Cardiac fibroblast (primary cell): Measurements from ENCODE around the gene MMP26.
A peak's percentile ranks its signal among the peaks of the same experiment; 100 is the strongest.

Experiments
- DNase-seq, 2 donors: peaks; one replicate each; pipeline versions ENCODE4 v3.0.0 to v3.0.0-alpha.2; 2010; ENCODE audit warnings: low read depth in 2 of 2
- H3K4me3 ChIP-seq, 2 donors: replicated peaks in 1 of 2; 1 replicate in 1 of 2; 2 replicates in 1 of 2; pipeline ENCODE4 v1.5.1; 2011; ENCODE audit warnings: low read depth in 2 of 2, low read length in 2 of 2, mild to moderate bottlenecking in 2 of 2, moderate library complexity in 1 of 2
- TF ChIP-seq, protein P1 (sequence below): IDR thresholded peaks from one replicate; pipeline ENCODE4 v1.5.1; 2011; ENCODE audit warnings: low read depth, mild to moderate bottlenecking, low read length, inconsistent platforms

MMP26 gene

DNA sequence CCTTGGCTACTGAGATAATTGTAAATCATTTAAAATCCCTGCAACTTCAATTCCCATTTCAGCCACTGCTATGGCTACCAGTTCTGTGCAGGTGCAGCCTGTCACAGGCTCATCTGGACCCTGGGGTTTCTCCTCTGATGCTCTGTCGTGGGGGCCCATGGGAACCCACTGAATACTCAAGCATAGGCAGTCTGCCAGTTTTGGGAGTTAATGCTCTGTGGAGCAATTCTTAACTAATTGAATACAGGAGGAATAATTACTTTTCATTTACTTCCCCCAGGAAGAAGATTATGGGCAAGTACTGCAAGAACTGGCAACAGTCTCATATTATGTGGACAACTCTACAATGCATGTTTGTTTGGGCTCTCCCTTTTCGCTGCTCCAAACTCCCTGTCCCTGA is 32.8 kb upstream of the MMP26 start:
- TF ChIP-seq, protein P1, sequence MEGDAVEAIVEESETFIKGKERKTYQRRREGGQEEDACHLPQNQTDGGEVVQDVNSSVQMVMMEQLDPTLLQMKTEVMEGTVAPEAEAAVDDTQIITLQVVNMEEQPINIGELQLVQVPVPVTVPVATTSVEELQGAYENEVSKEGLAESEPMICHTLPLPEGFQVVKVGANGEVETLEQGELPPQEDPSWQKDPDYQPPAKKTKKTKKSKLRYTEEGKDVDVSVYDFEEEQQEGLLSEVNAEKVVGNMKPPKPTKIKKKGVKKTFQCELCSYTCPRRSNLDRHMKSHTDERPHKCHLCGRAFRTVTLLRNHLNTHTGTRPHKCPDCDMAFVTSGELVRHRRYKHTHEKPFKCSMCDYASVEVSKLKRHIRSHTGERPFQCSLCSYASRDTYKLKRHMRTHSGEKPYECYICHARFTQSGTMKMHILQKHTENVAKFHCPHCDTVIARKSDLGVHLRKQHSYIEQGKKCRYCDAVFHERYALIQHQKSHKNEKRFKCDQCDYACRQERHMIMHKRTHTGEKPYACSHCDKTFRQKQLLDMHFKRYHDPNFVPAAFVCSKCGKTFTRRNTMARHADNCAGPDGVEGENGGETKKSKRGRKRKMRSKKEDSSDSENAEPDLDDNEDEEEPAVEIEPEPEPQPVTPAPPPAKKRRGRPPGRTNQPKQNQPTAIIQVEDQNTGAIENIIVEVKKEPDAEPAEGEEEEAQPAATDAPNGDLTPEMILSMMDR, result no peak
- no peak overlapping the region for H3K4me3 ChIP-seq
- DNase-seq, result no peak

DNA sequence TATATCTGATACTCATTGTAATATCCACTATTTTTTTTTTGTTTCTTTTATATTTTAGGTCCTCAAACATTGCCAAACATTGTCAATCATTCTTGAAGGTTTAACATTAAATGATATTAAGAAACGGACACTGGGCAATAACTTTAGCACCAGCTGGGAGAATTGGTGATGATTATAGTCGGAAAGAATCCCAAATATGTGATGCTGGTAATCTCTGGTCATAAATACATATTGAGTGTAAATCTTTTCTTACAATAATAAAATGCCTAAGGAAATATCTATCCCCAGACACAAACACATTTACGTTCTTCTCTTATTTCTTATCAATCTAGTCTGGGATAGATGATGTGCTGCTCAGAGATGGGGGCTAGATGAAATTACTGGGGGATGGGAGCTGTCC is 32.1 kb upstream of the MMP26 start:
- peak; percentile 2 to 46 for DNase-seq
- H3K4me3 ChIP-seq, result no peak overlapping the region
- TF ChIP-seq, protein P1, result no peak

DNA sequence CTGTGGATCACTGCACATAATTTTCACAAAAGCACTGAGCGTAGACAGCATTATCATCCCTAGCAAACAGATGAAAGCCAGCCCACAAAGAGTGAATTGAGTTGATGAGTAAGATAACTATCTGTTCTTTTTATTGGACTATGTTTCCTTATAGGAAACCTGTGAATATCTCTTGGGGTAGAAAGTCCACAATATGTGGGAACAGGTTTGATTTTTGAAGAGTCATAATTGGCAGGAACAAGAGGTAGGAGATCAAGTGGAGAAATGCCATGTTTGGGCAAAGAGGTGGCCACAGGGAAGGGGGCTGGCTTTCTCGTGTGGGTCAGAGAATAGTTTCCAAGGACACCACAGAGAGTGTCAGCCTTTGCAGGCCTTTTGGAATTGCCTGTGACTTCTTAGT is 30.8 kb upstream of the MMP26 start:
- no peak overlapping the region for H3K4me3 ChIP-seq
- no peak for DNase-seq
- TF ChIP-seq, protein P1, result no peak

DNA sequence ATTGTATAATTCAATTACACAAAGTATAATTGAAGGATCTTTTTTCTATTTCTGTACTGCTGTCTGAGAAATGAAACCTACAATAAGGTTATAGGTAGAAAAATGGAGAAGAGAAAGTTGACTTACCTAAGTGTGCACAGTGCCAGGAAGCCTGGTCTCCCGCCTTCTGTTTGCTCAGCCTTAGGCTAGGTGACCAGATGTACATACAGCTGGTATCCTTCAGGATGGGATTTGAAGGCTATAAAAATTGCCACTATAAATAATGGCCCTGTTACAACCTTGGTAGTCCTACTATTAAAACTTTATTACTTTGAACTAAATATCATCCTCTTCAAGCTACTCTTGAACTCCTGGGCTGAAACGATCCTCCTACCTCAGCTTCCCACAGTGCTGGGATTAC is 26.6 kb upstream of the MMP26 start:
- H3K4me3 ChIP-seq, result no peak overlapping the region
- TF ChIP-seq, protein P1, result no peak
- DNase-seq, result no peak

DNA sequence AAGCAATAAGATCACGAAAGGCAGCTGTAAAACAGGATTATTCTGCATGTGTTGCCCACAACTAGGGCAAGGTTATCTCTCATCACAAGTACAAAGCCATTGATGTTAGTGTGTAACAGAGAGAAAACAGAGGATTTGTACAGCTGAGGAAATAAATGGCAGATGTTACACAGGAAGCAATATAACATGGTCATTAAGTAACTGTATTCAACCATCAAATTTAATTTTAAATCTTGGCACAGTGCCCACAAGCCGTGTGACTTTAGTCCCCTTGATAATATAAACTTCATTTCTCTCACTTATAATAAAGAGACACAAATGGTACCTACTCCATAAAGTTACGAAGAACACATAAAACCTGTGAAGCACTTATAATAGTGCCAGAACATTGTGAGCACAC is 24.2 kb upstream of the MMP26 start:
- TF ChIP-seq, protein P1, result no peak
- no peak for DNase-seq
- H3K4me3 ChIP-seq, result no peak overlapping the region

DNA sequence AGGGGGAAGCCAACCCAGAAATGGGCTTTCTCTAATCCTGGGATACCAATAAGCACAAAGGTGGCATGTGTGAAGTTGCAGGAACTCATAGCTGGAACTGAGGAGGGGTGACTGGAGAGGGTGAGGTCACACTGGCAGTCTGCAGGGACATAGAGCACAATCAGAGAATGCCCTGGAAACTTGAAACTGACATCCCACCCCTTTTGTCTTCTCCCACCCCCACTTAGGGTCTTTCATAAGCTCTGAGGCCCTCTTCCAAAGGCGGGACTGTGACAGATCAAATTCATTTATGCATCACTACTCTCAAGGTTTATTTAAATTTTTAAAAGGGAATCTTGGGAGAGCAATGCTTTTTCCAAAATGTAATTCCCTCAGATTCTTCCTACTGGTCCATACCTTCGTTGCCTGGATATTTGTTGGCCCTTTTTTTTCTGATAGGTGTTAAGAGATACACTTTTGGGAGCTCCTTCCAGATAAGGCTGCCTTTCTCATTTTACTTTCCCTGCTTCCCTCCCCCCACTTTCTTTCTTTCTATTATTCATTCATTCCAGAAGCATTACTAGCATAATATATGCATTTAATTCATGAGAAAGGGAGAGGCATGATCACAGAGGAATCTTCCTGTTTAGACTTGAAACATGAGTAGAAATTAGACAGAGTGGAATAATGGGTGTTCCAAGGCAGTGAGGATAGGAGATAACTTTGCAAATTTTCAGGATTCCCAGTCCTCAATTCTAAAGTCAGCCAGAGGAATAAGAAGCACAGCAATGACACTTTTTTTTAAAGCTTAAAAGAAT is 21.8 kb upstream of the MMP26 start:
- TF ChIP-seq, protein P1, result no peak
- peak in 1 of 2 donors; percentile 48 for DNase-seq
- no peak overlapping the region for H3K4me3 ChIP-seq

DNA sequence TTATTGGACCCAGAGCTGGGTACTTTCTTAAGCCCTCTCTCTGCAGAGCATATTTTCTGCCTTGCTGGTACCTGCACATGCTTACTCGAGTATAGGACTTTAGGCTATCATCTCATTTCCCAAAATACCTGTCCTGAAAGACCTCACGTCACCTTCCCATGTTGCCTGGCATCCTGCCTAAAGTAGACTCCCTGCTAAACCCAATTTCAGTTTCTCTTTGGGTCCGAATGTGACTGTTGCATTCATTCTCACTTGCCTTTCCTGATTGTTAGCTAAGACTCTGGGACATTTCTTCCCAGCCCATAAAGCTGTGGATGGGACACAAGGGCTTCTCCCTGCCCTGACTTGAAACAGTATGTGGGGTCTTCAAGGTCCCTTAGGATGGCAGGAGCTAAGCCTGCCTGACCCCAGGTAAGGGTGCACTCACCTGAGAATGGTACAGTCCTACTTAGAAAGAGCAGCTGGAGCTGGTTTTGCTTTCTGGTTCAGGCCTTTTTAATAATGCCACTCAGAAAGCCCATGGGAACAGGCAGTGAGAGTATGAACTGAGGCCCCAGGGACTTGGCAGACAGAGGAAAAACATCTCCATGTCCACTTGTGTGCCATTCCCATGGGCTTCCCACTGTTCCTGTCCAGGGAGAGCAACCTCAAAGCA is 19.8 kb upstream of the MMP26 start:
- no peak for DNase-seq
- no peak overlapping the region for H3K4me3 ChIP-seq
- TF ChIP-seq, protein P1, result no peak
